Small intestine (tissue), 7 donors: ENCODE data around the gene CACFD1. TPM values are rescaled to one million over a fixed set of nuclear protein-coding genes. Genes with fewer than 3 reads are reported as not detected.
A peak's percentile ranks its signal among the peaks of the same experiment; 100 is the strongest.

Experiments
- DNase-seq, 2 donors: peaks; one replicate each; pipeline versions ENCODE4 v3.0.0 to v3.0.0-alpha.2; 2013
- FAIRE-seq: peaks from 2 replicates; lab custom pipeline; 2012; peaks lifted over from hg19 to GRCh38; lab: Jason Lieb, UNC
- H3K27ac ChIP-seq, 3 donors: one replicate each; pipeline ENCODE4 v1.5.1; 2013; ENCODE audit warnings: low read length in 2 of 3, mild to moderate bottlenecking in 2 of 3, control low read depth in 1 of 3, inconsistent platforms in 1 of 3, low read depth in 1 of 3, moderate library complexity in 1 of 3
- H3K27me3 ChIP-seq, 3 donors: one replicate each; pipeline ENCODE4 v1.6.1; 2013; ENCODE audit warnings: low read length in 3 of 3, inconsistent platforms in 1 of 3; ENCODE audit not compliant: control insufficient read depth in 3 of 3, insufficient read depth in 3 of 3
- H3K36me3 ChIP-seq, 3 donors: one replicate each; pipeline ENCODE4 v1.6.1; 2013; ENCODE audit warnings: low read length in 3 of 3, inconsistent platforms in 1 of 3, low read depth in 1 of 3, mild to moderate bottlenecking in 1 of 3, moderate library complexity in 1 of 3; ENCODE audit not compliant: control insufficient read depth in 3 of 3, insufficient read depth in 2 of 3
- H3K4me1 ChIP-seq, 3 donors: one replicate each; pipeline ENCODE4 v1.6.1; 2013; ENCODE audit warnings: low read length in 2 of 3, inconsistent platforms in 1 of 3, low read depth in 1 of 3, mild to moderate bottlenecking in 1 of 3, moderate library complexity in 1 of 3; ENCODE audit not compliant: control insufficient read depth in 3 of 3, insufficient read depth in 2 of 3
- H3K4me3 ChIP-seq, 3 donors: one replicate each; pipeline ENCODE4 v1.5.1; 2013; ENCODE audit warnings: low read length in 3 of 3, control low read depth in 1 of 3, inconsistent platforms in 1 of 3, low read depth in 1 of 3, mild to moderate bottlenecking in 1 of 3, moderate library complexity in 1 of 3
- H3K9me3 ChIP-seq, 2 donors: one replicate each; pipeline ENCODE4 v1.6.1; 2013; ENCODE audit warnings: low read depth in 1 of 2, low read length in 1 of 2; ENCODE audit not compliant: control insufficient read depth in 2 of 2, insufficient read depth in 1 of 2
- WGBS, 3 donors: extraction: QIAGEN DNeasy Blood & Tissue Kit; methylation state at CpG; one replicate each; pipeline ENCODE4 v1.1.7; 2013; 5-methylcytosine and 5-hydroxymethylcytosine counted together
- polyA plus RNA-seq, 4 donors: library from polyadenylated mRNA; stranded (reverse) in 3 of 4; unstranded in 1 of 4; fragments of 200-250 nt in 3 of 4; fragments of 120-200 nt in 1 of 4; gene quantifications; one replicate each; pipeline versions ENCODE4 v1.2.1 to v1.2.3, GENCODE V29; 2013
- donor health status: healthy with polysubstance abuse.
- donor health status: control.
- donor health status: control.
- donor health status: Bipolar disorder and iron deficiency.
- donor health status: healthy.

CACFD1 gene
- polyA plus RNA-seq, 4 donors, result 27.0 to 31.4 (median 29.5) TPM

DNA sequence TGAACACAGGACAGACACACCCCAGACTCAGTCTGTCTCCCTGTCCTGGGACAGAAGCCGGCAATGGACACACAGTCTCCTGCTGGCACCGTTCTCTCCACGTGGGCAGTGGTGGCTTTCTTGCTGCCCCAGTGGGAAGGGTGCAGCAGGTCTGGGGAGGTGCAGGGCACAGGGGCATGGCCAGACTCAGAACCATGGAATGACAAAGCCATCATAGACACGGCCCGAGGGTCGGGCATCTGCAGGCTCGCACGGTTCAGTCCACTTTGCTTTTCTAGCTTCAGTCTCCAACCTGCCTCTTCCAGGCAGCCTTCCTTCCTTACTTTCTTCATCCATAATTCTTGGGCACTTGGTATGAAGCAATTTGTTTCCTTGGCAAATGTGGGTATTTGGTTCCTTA lies 48.3 kb downstream of the CACFD1 start:
- FAIRE-seq (no peak), DNase-seq (no peak)
- Histone ChIP-seq H3K27me3 (peaks cover 0 to 11% (median 0%) of the 10 kb centered on the region in 3 donors), H3K9me3 (no peaks in the 10 kb centered on the region), H3K27ac (no peak overlapping the region), H3K36me3 (no peaks in the 10 kb centered on the region), H3K4me1 (peaks cover 0 to 8% (median 4%) of the 10 kb centered on the region in 3 donors), H3K4me3 (no peak overlapping the region)
- WGBS, 3 donors, result 74 to 88% (median 80%) methylated on average over 8 of the region's 8 CpGs

DNA sequence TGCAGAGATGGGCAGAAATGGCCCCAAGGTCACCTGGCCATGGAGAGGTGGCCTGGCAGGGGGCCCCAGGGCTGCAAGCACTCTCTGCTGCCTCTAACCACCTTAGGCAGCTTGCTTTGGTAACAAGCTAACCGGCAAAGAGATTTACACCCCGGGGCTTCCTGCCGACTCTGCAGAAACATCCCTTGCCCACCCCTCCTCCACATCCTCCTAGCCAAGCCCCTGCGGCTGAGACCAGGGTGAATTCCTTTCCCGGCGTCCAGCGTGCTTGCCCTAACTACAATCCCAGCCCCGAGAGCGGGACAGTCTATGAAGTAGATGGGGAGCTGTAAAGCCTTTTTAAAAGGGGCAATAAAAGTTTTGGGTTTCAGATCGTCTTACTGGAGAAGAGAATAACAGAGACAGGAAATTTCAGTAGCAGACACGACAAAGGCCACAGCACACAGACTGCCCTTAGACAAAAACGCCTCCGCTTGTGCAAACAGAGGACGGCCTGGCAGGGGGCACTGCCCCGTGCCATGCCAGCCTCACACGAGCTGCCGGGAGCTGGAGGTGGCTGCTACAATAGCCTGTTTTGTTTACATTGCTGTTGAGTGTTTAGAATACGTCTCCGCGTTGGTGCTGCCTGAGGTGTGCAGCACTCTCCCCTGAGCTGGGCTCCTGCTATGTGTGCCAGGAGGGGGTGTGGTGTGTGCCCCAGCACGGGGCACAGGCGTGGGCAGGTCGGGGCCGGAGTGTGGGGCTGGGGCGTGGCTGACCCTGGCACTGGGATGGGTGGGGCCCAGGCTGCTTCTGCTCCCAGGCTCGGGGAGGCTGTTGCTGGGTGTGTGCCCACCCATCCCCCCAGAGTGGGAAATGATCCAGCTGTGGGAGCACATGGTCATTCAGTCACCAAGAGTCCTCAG lies 49.7 kb downstream of the CACFD1 start:
- Histone ChIP-seq H3K9me3 (no peaks in the 10 kb centered on the region), H3K27ac (no peak overlapping the region), H3K4me1 (peaks cover 0 to 8% (median 4%) of the 10 kb centered on the region in 3 donors), H3K27me3 (peaks cover 0 to 11% (median 0%) of the 10 kb centered on the region in 3 donors), H3K4me3 (no peak overlapping the region), H3K36me3 (no peaks in the 10 kb centered on the region)
- DNase-seq, result peak in 1 of 2 donors; percentile 29
- WGBS, 3 donors, result 1 to 9% (median 5%) methylated on average over 26 of the region's 26 CpGs
- FAIRE-seq, result no peak

DNA sequence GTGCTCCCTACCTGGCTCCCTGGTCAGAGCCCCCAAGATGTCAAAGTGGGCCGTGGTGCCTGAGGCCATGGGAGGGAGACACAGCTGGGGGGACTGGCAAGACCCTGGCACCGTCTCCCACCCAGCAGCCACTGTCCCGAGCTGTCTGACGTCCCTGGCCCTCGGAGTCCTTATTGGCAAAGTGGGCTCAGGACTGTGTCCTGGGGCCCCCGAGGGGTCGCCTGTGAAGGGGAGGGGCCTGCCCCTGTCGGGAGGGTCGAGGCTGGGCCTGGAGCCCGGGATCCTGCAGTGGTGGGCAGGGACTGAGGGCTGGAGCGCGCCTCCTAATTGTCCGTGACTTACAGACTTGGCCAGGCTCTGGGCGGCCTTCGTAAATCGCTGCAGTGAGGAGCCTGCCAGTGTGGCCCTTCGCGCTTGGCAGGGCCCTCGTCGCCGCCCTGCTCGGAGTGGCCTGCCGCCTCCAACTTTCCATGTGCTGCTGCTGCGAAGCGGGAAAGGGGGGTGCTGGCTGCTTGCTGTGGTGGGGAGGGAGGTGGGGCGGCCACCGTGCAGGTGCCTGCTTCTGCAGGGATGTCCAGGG lies 51.2 kb downstream of the CACFD1 start:
- DNase-seq, result no peak
- peaks cover 0 to 11% (median 0%) of the 10 kb centered on the region in 3 donors for H3K27me3 ChIP-seq
- peaks cover 0 to 8% (median 4%) of the 10 kb centered on the region in 3 donors for H3K4me1 ChIP-seq
- WGBS, 3 donors, result 82 to 90% (median 86%) methylated on average over 21 to 27 of the region's 27 CpGs
- no peaks in the 10 kb centered on the region for H3K36me3 ChIP-seq
- no peaks in the 10 kb centered on the region for H3K9me3 ChIP-seq
- no peak for FAIRE-seq
- no peak overlapping the region for H3K27ac ChIP-seq
- H3K4me3 ChIP-seq, result no peak overlapping the region

DNA sequence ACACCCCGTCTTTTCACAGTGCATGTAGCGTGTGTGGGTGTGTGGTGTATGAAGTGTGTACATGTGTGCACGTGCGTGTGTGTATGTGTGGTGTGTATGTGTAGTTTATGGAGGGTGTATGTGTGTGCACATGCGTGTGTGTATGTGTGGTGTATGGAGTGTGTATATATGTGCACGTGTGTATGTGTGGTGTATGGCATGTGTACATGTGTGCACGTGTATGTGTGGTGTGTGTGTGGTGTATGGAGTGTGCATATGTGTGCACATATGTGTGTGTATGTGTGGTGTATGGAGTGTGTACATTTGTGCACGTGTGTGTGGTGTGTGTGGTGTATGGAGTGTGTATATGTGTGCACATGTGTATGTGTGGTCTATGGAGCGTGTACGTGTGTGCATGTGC lies 51.8 kb downstream of the CACFD1 start:
- Histone ChIP-seq H3K36me3 (no peaks in the 10 kb centered on the region), H3K4me3 (no peak overlapping the region), H3K27ac (no peak overlapping the region), H3K4me1 (peaks cover 0 to 8% (median 4%) of the 10 kb centered on the region in 3 donors), H3K27me3 (peaks cover 0 to 11% (median 0%) of the 10 kb centered on the region in 3 donors), H3K9me3 (no peaks in the 10 kb centered on the region)
- DNase-seq (no peak), FAIRE-seq (no peak)
- 83 to 89% (median 86%) methylated on average over 10 of the region's 10 CpGs for WGBS, 3 donors

DNA sequence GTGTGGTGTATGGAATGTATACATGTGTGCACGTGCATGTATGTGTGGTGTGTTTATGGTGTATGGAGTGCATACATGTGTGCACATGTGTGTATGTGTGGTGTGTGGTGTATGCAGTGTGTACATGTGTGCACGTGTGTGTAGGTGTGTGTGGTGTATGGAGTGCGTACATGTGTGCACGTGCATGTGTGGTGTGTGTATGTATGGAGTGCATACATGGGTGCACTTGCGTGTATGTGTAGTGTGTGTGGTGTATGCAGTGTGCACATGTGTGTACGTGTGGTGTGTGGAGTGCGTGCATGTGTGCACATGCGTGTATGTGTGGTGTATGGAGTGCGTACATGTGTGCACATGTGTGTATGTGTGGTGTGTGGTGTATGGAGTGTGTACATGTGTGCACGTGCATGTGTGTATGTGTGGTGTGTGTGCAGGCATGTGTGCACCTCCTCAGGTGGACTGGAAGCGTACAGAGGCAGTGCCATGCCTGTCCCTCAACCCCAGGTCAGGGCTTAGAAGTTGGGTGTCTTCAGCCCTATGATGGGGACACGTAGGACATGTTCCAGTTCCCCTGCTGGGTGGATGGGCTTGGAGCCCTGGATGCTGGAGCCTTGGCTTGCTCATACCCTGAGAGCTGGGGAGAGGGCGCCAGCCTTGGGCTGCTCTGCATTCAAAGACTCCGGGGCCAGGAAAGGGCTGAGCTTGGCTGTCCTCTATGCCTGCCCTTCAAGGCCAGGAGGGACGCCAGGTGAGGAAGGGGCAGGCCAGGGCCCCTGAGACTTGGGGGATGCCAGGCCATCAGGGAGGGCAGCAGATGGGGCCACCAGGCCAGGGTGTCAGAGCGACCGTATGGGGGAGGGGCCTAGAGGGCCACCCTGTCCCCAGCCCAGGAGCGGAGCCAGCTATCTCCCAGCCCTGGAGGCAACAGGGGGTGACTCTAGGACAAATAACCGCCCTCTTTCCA lies 52.8 kb downstream of the CACFD1 start:
- DNase-seq (no peak), FAIRE-seq (no peak)
- peaks cover 0 to 8% (median 4%) of the 10 kb centered on the region in 3 donors for H3K4me1 ChIP-seq
- peaks cover 0 to 8% (median 0%) of the 10 kb centered on the region in 3 donors for H3K27me3 ChIP-seq
- 80 to 92% (median 88%) methylated on average over 19 of the region's 19 CpGs for WGBS, 3 donors
- no peak overlapping the region for H3K27ac ChIP-seq
- H3K36me3 ChIP-seq, result no peaks in the 10 kb centered on the region
- H3K4me3 ChIP-seq, result no peak overlapping the region
- H3K9me3 ChIP-seq, result no peaks in the 10 kb centered on the region

DNA sequence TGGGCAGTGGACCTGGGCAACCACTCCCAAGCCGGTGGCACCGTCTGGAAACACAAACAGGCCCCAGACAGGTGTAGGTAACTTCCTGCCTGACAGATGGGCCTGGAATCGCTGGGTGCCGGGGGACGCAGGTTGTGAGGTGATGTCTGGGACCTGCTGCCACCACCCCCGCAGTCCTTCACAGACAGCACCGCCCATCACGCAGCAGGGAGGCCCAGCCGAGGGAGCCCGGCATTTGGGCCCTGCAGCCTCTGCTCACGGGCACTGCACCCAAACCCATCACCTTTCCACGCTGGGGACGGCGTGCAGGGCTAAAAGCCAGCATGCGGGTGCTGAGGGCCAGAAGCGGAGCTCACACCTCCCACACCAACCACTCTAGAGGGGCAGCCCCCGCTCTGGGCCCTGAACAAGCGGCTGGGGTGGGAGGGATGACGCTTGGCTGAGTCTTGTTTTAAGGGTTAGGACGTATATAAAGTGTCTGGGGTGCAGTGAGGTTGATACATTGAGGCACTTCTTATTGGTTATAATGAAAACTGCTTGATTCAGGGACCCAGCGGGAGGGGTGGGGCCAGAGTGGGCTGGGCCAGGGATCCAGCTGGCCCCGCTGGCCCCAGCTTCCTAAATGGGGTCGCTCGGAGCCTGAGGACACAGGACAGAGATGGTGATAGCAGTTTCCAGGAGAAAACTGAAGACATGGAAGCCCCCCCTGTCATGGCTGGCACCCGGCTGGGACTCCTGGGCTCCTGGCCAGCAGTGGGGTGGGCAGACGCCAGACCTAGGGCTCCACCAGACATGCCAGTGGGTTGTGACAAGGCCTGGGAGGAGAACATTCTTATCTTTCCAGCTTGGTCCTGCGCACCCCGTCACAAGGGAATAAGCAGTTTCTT lies 53.7 kb downstream of the CACFD1 start:
- Histone ChIP-seq H3K36me3 (no peaks in the 10 kb centered on the region), H3K27ac (no peak overlapping the region), H3K4me3 (no peak overlapping the region), H3K9me3 (no peaks in the 10 kb centered on the region), H3K4me1 (peaks cover 0 to 8% (median 4%) of the 10 kb centered on the region in 3 donors), H3K27me3 (peaks cover 0 to 5% (median 0%) of the 10 kb centered on the region in 3 donors)
- FAIRE-seq, result no peak
- WGBS, 3 donors, result 53 to 70% (median 65%) methylated on average over 28 of the region's 28 CpGs
- DNase-seq, result no peak

DNA sequence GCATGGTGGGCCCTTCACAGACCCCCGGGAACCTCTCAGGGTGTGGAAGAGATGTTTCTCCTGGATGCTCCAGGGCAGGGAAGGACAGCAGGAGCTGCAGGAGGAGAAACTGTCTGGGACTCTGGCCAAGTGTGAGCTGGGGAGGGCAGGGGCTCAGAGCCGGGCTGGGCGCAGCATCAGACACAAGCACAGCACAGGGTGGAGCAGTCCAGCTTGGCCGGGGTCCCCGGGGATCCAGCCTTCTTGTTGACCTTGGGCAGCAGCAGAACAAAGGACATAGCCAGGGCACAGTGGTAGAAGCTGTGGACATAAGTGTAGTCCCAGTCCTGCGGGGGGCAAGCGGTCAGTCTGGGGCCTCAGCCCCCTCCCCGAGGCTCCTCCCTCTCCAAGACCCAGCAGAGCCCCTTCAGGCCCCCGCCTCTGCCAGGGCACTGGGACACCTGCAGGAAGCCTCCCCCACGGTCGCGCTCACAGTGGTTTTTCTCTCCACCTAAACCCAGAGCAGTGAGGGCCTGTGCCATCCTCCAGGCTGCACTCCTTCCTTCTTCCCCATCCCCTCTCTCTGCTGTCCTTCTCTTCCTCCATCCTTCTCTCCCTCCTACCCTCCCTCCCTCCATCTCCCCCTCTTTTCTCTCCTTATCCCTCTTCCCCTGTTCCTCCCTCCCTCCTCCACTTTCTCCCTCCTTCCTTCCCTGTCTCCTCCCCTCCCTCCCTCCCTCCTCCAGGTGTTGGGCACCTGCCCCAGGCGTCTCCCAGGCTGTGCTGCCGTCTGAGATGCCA lies 54.9 kb downstream of the CACFD1 start:
- DNase-seq, result no peak
- Histone ChIP-seq H3K9me3 (no peaks in the 10 kb centered on the region), H3K27ac (no peak overlapping the region), H3K27me3 (no peaks in the 10 kb centered on the region), H3K4me1 (peaks cover 0 to 2% (median 2%) of the 10 kb centered on the region in 3 donors), H3K4me3 (no peak overlapping the region), H3K36me3 (no peaks in the 10 kb centered on the region)
- 34 to 49% (median 44%) methylated on average over 12 to 14 of the region's 14 CpGs for WGBS, 3 donors
- no peak for FAIRE-seq
